SK-MEL-5 (cell line): ENCODE measurements around the gene SRSF8. TPM values are rescaled to one million over a fixed set of nuclear protein-coding genes. Genes with fewer than 3 reads are reported as not detected.
"Not testable (repeated sequence)": the region's sequence is repeated elsewhere in the genome, so short reads cannot be mapped to it uniquely, and the experiment has no call there.

Experiments used
- DNase-seq: peaks from one replicate; pipeline ENCODE4 v3.0.0-alpha.2; 2016; ENCODE audit warnings: low read depth, low spot score
- in situ Hi-C: cut with HindIII; loops from 2 replicates; pipeline ENCODE4 v1.10.0; 2016; ENCODE audit warnings: low sequenced_read_pairs, high pct_unique_total_duplicates, low pct_unique_long_range_greater_than_20kb
- polyA plus RNA-seq, 2 experiments: library from polyadenylated mRNA; depleted of rRNA; stranded (reverse); fragments of >200 nt; gene quantifications; 2 replicates each; pipeline ENCODE4 v1.2.3, GENCODE V29; 2015
- total RNA-seq: library from RNA; depleted of rRNA; stranded (reverse); fragments of >200 nt; shearing (Covaris generic); gene quantifications from 2 replicates; pipeline ENCODE4 v1.2.3, GENCODE V29; 2014; rRNA removed

Gene SRSF8
- 25.4 and 27.4 TPM in 2 replicates for total RNA-seq
- polyA plus RNA-seq (2015; cell fraction: cytosol; rRNA removed), result 44.6 and 44.7 TPM in 2 replicates
- 33.3 and 37.0 TPM in 2 replicates for polyA plus RNA-seq (2015; cell fraction: nucleus; rRNA removed)

GRCh38 chr11:95066716-95067038, at the start of gene SRSF8:
Gene SRSF8, plus strand, starts transcription at chr11:95066919. Its CDS starts 308 bp downstream, at chr11:95067227.
- DNase-seq, result no peak
- in situ Hi-C loops, result no loop called here

- in situ Hi-C loops, DNase-seq: not testable (repeated sequence)
Measured at GRCh38 chr11:95021468-95021867, 45.3 kb upstream of the SRSF8 start.

GRCh38 chr11:95024958-95025357, 41.8 kb upstream of the SRSF8 start, which contains the start of gene KDM4E:
Gene KDM4E, plus strand, starts transcription at chr11:95025258. Its CDS starts 300 bp downstream, at chr11:95025558.
- no peak for DNase-seq
- in situ Hi-C loops, result no loop called here

- in situ Hi-C loops, DNase-seq: not testable (repeated sequence)
Measured at GRCh38 chr11:95025594-95025993, 41.1 kb upstream of the SRSF8 start.

GRCh38 chr11:95028357-95028756, 38.4 kb upstream of the SRSF8 start:
- in situ Hi-C loops, result no loop called here

GRCh38 chr11:95033051-95033450, 33.7 kb upstream of the SRSF8 start:
- no peak for DNase-seq
- in situ Hi-C loops, result no loop called here

More at GRCh38 chr11:95028357-95028756, 38.4 kb upstream of the SRSF8 start:
- DNase-seq, result no peak

- no peak for DNase-seq
- in situ Hi-C loops, result no loop called here
Measured at GRCh38 chr11:95035316-95035715, 31.4 kb upstream of the SRSF8 start.

GRCh38 chr11:95037356-95038035, 29.2 kb upstream of the SRSF8 start:
- in situ Hi-C loops, DNase-seq: not testable (repeated sequence)

GRCh38 chr11:95042239-95042638, 24.5 kb upstream of the SRSF8 start:
- no peak for DNase-seq
- in situ Hi-C loops, result no loop called here

- in situ Hi-C loops, result no loop called here
- DNase-seq, result no peak
Measured at GRCh38 chr11:95042906-95043305, 23.8 kb upstream of the SRSF8 start.

GRCh38 chr11:95044010-95044409, 22.7 kb upstream of the SRSF8 start:
- in situ Hi-C loops, result no loop called here
- DNase-seq, result no peak

GRCh38 chr11:95045812-95046211, 20.9 kb upstream of the SRSF8 start:
- in situ Hi-C loops, result no loop called here
- DNase-seq, result peak; percentile 95

GRCh38 chr11:95049122-95049521, 17.6 kb upstream of the SRSF8 start, which contains the start of gene KDM4F:
Gene KDM4F, plus strand, starts transcription at chr11:95049422.
- in situ Hi-C loops, DNase-seq: not testable (repeated sequence)

- in situ Hi-C loops, result no loop called here
- no peak for DNase-seq
Measured at GRCh38 chr11:95050595-95051202, 16.0 kb upstream of the SRSF8 start.

- DNase-seq, result no peak
- in situ Hi-C loops, result no loop called here
Measured at GRCh38 chr11:95054356-95054755, 12.4 kb upstream of the SRSF8 start.

GRCh38 chr11:95055283-95055897, 11.3 kb upstream of the SRSF8 start:
- in situ Hi-C loops, result no loop called here

GRCh38 chr11:95057959-95058358, 8.8 kb upstream of the SRSF8 start:
- no peak for DNase-seq
- in situ Hi-C loops, result no loop called here

More at GRCh38 chr11:95055283-95055897, 11.3 kb upstream of the SRSF8 start:
- DNase-seq, result no peak

GRCh38 chr11:95058621-95059020, 8.1 kb upstream of the SRSF8 start:
- DNase-seq, result no peak
- in situ Hi-C loops, result no loop called here
